NB4 (cell line): ENCODE measurements around the gene ELAVL3.
"Not testable (repeated sequence)": the region's sequence is repeated elsewhere in the genome, so short reads cannot be mapped to it uniquely, and the experiment has no call there.

Experiments used
- DNase-seq: peaks from one replicate; pipeline ENCODE4 v3.0.0; 2010; ENCODE audit warnings: low read depth
- H3K4me3 ChIP-seq: one replicate; pipeline ENCODE4 v1.5.1; 2011; ENCODE audit warnings: mild to moderate bottlenecking, low read depth, low read length, moderate library complexity
- CTCF ChIP-seq: IDR thresholded peaks from one replicate; pipeline ENCODE4 v1.5.1; 2012; ENCODE audit warnings: low read depth, low read length
- MAX ChIP-seq: IDR thresholded peaks from 2 replicates; pipeline ENCODE4 v1.6.1; 2011; ENCODE audit warnings: low read depth, low read length
- MYC ChIP-seq: IDR thresholded peaks from 2 replicates; pipeline ENCODE4 v1.6.1; 2011; ENCODE audit warnings: low read depth, low read length
- POLR2A ChIP-seq: IDR thresholded peaks from 2 replicates; pipeline ENCODE4 v1.6.1; 2011; ENCODE audit warnings: mild to moderate bottlenecking; ENCODE audit not compliant: insufficient read length; ENCODE audit errors: extremely low read depth

Gene ELAVL3

GRCh38 chr19:11410682-11411081 lies 70.2 kb downstream of the ELAVL3 start:
- H3K4me3 ChIP-seq: no peak overlapping the region
- TF ChIP-seq CTCF (no peak), MAX (no peak), MYC (no peak), POLR2A (no peak)
- peak; percentile 33 for DNase-seq

GRCh38 chr19:11408591-11408990 lies 72.3 kb downstream of the ELAVL3 start:
- no peak for DNase-seq
- no peak overlapping the region for H3K4me3 ChIP-seq
- TF ChIP-seq CTCF (no peak), MAX (no peak), MYC (no peak), POLR2A (no peak)

- DNase-seq: peak; percentile 47
Measured at GRCh38 chr19:11406703-11407236, 74.1 kb downstream of the ELAVL3 start.

GRCh38 chr19:11405846-11406643 lies 74.8 kb downstream of the ELAVL3 start:
- no peak for DNase-seq
- no peak overlapping the region for H3K4me3 ChIP-seq
- TF ChIP-seq MYC (no peak), POLR2A (no peak), CTCF (no peak), MAX (no peak)

More at GRCh38 chr19:11406703-11407236, 74.1 kb downstream of the ELAVL3 start:
- H3K4me3 ChIP-seq: not testable (repeated sequence)

GRCh38 chr19:11404588-11405222 lies 76.1 kb downstream of the ELAVL3 start:
- no peak for TF ChIP-seq MYC
- no peak for TF ChIP-seq CTCF
- H3K4me3 ChIP-seq: no peak overlapping the region

GRCh38 chr19:11401808-11402543 lies 78.9 kb downstream of the ELAVL3 start:
- H3K4me3 ChIP-seq: no peak overlapping the region
- no peak for DNase-seq
- TF ChIP-seq MYC: no peak
- TF ChIP-seq CTCF: no peak
- no peak for TF ChIP-seq MAX
- TF ChIP-seq POLR2A: no peak

More at GRCh38 chr19:11404588-11405222, 76.1 kb downstream of the ELAVL3 start:
- no peak for DNase-seq
